ENCODE results near the gene ADGRV1.

DNA sequence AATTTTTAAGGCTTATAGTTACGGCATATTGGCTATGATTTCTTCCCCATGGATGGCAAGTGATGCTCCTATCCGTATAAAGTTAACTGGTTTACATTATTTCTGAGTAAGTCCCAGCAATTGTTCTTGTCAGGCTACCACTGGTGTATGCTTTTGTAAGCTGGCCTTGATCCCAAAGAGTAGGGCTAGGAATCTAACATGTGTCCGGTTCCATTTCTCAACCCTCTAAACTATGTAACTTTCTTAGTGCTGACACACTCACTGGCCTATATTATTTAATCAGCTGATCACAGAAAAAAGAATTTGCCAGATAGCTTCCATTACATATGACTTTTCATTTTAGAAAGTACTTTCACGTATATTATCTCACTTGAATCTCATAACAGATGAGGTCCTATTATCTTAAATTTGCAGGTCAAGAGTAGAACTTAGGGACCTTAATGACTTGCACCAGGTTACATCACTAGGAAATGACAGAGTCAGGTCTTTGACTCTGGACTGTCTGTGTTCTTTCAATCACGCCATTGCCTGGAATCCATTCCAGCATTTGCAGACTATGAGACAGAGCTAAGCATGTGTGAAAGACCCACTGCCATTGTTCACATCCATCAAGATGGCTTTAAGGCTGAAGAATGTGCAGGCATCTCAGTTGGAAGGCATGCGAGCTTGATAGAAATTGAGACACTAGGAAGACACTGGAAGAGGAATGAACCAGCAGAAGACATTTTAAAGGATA is 461.6 kb downstream of the ADGRV1 start:
- TF ChIP-seq, protein P1, sequence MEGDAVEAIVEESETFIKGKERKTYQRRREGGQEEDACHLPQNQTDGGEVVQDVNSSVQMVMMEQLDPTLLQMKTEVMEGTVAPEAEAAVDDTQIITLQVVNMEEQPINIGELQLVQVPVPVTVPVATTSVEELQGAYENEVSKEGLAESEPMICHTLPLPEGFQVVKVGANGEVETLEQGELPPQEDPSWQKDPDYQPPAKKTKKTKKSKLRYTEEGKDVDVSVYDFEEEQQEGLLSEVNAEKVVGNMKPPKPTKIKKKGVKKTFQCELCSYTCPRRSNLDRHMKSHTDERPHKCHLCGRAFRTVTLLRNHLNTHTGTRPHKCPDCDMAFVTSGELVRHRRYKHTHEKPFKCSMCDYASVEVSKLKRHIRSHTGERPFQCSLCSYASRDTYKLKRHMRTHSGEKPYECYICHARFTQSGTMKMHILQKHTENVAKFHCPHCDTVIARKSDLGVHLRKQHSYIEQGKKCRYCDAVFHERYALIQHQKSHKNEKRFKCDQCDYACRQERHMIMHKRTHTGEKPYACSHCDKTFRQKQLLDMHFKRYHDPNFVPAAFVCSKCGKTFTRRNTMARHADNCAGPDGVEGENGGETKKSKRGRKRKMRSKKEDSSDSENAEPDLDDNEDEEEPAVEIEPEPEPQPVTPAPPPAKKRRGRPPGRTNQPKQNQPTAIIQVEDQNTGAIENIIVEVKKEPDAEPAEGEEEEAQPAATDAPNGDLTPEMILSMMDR (conservative IDR thresholded peaks at IDR 0.05; ENCODE audit: low read length), result no peak
- no peak for TF ChIP-seq EZH2phosphoT487 (IDR thresholded peaks at IDR 0.05; ENCODE audit: borderline replicate concordance)

Measured in Loucy (cell line).